ENCODE measurements around the gene TMEM200B.

DNA sequence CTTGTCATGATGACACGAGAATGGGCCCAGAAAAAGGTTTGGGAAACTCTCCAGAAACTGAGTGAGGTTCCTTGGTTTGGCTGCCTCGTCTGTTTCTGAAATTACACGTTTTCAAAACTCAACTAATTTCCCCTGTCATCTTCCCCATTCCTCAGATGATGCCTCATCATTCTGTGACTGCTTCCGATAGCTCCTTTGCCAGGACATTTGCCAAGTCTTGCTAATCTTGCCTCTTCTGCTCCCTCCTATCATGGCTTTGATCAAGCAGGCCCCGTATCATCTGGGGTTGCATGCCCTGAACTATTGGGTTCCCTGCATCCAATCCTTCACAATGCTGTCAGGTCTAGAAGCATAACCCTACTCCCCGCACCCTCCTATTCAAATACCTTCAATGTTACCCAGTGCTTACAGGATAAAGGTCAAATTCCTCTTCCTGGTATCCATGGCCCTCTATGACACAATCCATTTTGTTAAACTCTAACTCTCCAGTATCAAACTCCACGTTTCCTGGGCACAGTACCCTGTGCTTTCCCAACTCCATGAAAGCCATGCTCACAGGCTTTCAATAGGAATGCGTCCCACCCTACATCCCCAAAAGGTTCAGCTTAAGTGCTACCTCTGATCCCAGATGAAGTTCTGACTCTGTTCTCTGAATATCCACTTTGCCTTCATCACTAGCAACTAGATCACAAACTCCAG lies 22.2 kb upstream of the TMEM200B start:
- TF ChIP-seq POLR2AphosphoS5 (IDR thresholded peaks at IDR 0.05) (no peak), CTCF (IDR thresholded peaks at IDR 0.05) (no peak)
